Lower leg skin (tissue), 3 donors: ENCODE measurements around the gene MUS81.

Experiments used
- CTCF ChIP-seq, 3 donors: fragments of 450-650 bp; IDR thresholded peaks; one replicate each; pipeline ENCODE4 v1.5.1; 2016; ENCODE audit warnings: antibody characterized with exemption in 3 of 3, mild to moderate bottlenecking in 3 of 3, moderate library complexity in 2 of 3
- POLR2A ChIP-seq, 2 donors: fragments of 450-650 bp; IDR thresholded peaks; one replicate each; pipeline ENCODE4 v1.6.1; 2016 to 2017; ENCODE audit warnings: antibody characterized with exemption in 2 of 2, mild to moderate bottlenecking in 1 of 2, moderate library complexity in 1 of 2

- TF ChIP-seq CTCF (IDR thresholded peaks at IDR 0.05) (no peak), POLR2A (IDR thresholded peaks at IDR 0.05) (no peak)
These were observed 47.6 kb downstream of the MUS81 start for GRCh38 chr11:65907878-65908277.
